ENCODE results near the gene GRAP2. TPM values are rescaled to one million over a fixed set of nuclear protein-coding genes. Genes with fewer than 3 reads are reported as not detected.

The GRAP2 gene
- total and polyA plus RNA-seq, 10 of the 15 experiments (the other 5 are each of a cell fraction or from before 2014, with no cell fraction given): 3.3 to 79.1 (median 59.6) TPM

DNA sequence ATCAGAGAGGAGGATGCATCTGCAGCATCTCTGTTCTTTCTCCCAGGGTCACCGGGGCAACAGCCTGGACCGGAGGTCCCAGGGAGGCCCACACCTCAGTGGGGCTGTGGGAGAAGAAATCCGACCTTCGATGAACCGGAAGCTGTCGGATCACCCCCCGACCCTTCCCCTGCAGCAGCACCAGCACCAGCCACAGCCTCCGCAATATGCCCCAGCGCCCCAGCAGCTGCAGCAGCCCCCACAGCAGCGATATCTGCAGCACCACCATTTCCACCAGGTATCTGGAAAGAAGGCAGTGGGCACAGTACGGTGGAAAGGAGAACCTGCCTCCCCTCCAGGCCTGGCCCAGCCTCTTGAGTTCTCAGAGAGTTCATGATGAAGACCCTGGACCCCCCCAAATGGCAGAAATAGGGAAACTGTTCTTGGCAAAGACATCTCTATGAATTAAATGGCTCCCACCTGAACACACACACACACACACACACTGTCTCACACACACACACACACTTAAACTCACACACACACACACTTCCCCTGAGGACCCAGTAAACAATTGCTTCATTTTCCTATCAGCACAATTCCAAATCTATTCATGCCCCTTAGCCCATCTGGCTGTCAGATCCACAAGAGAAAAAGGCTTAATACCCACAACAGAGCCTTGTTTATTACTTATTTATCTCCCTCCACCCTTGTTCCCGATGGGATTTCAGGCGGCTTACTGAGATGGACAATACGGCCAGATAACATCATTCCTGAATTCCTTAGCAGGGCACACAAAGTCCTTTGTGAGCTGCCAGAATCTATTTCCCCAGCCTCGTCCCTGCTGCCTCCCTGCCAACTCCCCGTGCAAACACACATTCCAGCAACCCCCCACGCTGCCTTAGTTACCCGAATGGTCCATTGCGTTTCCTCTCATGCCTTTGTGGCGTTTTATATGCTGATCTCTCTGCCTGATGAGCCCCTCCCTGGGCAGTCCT, 67.4 kb downstream of the GRAP2 start:
- ChIA-PET RAD21 (ENCODE audit: unreplicated experiment) (no interaction called here), POLR2A (no interaction called here), SMC1A (ENCODE audit: uncharacterized antibody, unreplicated experiment) (no interaction called here), CTCF (no interaction called here)
- in situ Hi-C loops (cut with MboI): no loop called here
- Histone ChIP-seq H3K9me3 (replicated peaks; ENCODE audit: control insufficient read depth, insufficient read depth, low read length) (peaks cover 3% of the 10 kb centered on the region; the same call in 2 of the 3 replicates), H2AFZ (ENCODE audit: control insufficient read depth, low read depth, low read length) (no peak overlapping the region), H3K79me2 (ENCODE audit: control insufficient read depth, insufficient read depth, low read length) (no peaks in the 10 kb centered on the region), H3K4me2 (ENCODE audit: control insufficient read depth, insufficient read depth) (no peak overlapping the region), H3K4me1 (ENCODE audit: control insufficient read depth, insufficient read depth, low read length) (peaks cover 3% of the 10 kb centered on the region), H3K9ac (ENCODE audit: control insufficient read depth, insufficient read depth, low read length) (no peak overlapping the region), H3K27me3 (replicated peaks in 1 of 2; ENCODE audit: control insufficient read depth in 2 of 2, insufficient read depth in 2 of 2, low read length in 1 of 2) (no peaks in the 10 kb centered on the region), H3K36me3 (ENCODE audit: control insufficient read depth in 2 of 2, insufficient read depth in 2 of 2, low read length in 1 of 2) (peaks cover 38 to 45% of the 10 kb centered on the region in 2 experiments), H3K27ac (ENCODE audit: control insufficient read depth, insufficient read depth) (no peak overlapping the region), H4K20me1 (ENCODE audit: control insufficient read depth, insufficient read depth) (no peaks in the 10 kb centered on the region), H3K4me3 (no peak overlapping the region)
- DNase-seq (ENCODE audit: low read depth, low spot score) (no peak), ATAC-seq (no peak), FAIRE-seq (no peak)
- WGBS (ENCODE audit: insufficient coverage, insufficient replicate concordance, low lambda C conversion rate, missing lambda C conversion rate): 89% methylated on average over 19 of the region's 20 CpGs
- intact Hi-C loops (cut with micrococcal nuclease; ENCODE audit: unreplicated experiment): no loop called here
- TF ChIP-seq MYB (IDR thresholded peaks at IDR 0.05; ENCODE audit: borderline replicate concordance, low read depth, low read length) (no peak), SP1 (IDR thresholded peaks at IDR 0.05; ENCODE audit: low read depth, low read length) (no peak), POLR2A (IDR thresholded peaks at IDR 0.05; ENCODE audit: low read depth, low read length) (peak; percentile 7; the same call in 1 of the 2 replicates)
- BruUV-seq (replicated peaks): no TSS peak

DNA sequence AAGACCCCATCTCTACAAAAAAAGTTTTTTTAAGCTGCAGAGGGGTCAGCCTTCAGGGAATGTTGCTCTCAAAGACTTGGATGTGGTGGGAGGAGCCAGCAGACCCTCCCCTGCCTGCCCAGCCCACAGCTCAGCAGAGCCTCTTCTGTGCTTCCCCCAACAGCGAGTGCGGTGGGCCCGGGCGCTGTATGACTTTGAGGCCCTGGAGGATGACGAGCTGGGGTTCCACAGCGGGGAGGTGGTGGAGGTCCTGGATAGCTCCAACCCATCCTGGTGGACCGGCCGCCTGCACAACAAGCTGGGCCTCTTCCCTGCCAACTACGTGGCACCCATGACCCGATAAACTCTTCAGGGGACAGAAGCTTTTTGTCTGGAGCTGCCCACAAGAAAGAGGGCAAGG, 69.9 kb downstream of the GRAP2 start:
- BruUV-seq (replicated peaks): no TSS peak
- no peaks in the 10 kb centered on the region for H3K79me2 ChIP-seq (ENCODE audit: control insufficient read depth, insufficient read depth, low read length)
- TF ChIP-seq ZNF622 (IDR thresholded peaks at IDR 0.05) (no peak), NFYB (IDR thresholded peaks at IDR 0.05; ENCODE audit: insufficient read depth, low read depth, low read length) (no peak)
- TF ChIP-seq, protein P1, sequence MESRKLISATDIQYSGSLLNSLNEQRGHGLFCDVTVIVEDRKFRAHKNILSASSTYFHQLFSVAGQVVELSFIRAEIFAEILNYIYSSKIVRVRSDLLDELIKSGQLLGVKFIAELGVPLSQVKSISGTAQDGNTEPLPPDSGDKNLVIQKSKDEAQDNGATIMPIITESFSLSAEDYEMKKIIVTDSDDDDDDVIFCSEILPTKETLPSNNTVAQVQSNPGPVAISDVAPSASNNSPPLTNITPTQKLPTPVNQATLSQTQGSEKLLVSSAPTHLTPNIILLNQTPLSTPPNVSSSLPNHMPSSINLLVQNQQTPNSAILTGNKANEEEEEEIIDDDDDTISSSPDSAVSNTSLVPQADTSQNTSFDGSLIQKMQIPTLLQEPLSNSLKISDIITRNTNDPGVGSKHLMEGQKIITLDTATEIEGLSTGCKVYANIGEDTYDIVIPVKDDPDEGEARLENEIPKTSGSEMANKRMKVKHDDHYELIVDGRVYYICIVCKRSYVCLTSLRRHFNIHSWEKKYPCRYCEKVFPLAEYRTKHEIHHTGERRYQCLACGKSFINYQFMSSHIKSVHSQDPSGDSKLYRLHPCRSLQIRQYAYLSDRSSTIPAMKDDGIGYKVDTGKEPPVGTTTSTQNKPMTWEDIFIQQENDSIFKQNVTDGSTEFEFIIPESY (IDR thresholded peaks at IDR 0.05): no peak
- TF ChIP-seq, protein P2, sequence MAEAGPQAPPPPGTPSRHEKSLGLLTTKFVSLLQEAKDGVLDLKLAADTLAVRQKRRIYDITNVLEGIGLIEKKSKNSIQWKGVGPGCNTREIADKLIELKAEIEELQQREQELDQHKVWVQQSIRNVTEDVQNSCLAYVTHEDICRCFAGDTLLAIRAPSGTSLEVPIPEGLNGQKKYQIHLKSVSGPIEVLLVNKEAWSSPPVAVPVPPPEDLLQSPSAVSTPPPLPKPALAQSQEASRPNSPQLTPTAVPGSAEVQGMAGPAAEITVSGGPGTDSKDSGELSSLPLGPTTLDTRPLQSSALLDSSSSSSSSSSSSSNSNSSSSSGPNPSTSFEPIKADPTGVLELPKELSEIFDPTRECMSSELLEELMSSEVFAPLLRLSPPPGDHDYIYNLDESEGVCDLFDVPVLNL (IDR thresholded peaks at IDR 0.05; ENCODE audit: low read depth, low read length): no peak
- TF ChIP-seq, protein P3, sequence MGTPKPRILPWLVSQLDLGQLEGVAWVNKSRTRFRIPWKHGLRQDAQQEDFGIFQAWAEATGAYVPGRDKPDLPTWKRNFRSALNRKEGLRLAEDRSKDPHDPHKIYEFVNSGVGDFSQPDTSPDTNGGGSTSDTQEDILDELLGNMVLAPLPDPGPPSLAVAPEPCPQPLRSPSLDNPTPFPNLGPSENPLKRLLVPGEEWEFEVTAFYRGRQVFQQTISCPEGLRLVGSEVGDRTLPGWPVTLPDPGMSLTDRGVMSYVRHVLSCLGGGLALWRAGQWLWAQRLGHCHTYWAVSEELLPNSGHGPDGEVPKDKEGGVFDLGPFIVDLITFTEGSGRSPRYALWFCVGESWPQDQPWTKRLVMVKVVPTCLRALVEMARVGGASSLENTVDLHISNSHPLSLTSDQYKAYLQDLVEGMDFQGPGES (IDR thresholded peaks at IDR 0.05): no peak
- TF ChIP-seq, protein P4, sequence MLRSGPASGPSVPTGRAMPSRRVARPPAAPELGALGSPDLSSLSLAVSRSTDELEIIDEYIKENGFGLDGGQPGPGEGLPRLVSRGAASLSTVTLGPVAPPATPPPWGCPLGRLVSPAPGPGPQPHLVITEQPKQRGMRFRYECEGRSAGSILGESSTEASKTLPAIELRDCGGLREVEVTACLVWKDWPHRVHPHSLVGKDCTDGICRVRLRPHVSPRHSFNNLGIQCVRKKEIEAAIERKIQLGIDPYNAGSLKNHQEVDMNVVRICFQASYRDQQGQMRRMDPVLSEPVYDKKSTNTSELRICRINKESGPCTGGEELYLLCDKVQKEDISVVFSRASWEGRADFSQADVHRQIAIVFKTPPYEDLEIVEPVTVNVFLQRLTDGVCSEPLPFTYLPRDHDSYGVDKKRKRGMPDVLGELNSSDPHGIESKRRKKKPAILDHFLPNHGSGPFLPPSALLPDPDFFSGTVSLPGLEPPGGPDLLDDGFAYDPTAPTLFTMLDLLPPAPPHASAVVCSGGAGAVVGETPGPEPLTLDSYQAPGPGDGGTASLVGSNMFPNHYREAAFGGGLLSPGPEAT (IDR thresholded peaks at IDR 0.05; ENCODE audit: low read depth): no peak
- TF ChIP-seq, protein P5, sequence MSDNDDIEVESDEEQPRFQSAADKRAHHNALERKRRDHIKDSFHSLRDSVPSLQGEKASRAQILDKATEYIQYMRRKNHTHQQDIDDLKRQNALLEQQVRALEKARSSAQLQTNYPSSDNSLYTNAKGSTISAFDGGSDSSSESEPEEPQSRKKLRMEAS (IDR thresholded peaks at IDR 0.05; ENCODE audit: low read depth, low read length): no peak

More for the DNA sequence above, 69.9 kb downstream of the GRAP2 start:
- DNase-seq (ENCODE audit: low read depth, low spot score) (no peak), FAIRE-seq (no peak), ATAC-seq (no peak)
- in situ Hi-C loops (cut with MboI) (no loop called here), intact Hi-C loops (cut with micrococcal nuclease; ENCODE audit: unreplicated experiment) (no loop called here)
- SMC1A ChIA-PET (ENCODE audit: uncharacterized antibody, unreplicated experiment): interaction anchor here (1.7 kb wide), 1 partner anchor 50 kb away, joined by 3 read pairs; no protein-coding TSS in a partner anchor
- no peaks in the 10 kb centered on the region for H4K20me1 ChIP-seq (ENCODE audit: control insufficient read depth, insufficient read depth)
- H3K4me3 ChIP-seq: no peak overlapping the region
- H3K36me3 ChIP-seq (ENCODE audit: control insufficient read depth in 2 of 2, insufficient read depth in 2 of 2, low read length in 1 of 2): peaks cover 33 to 36% of the 10 kb centered on the region in 2 experiments
- H3K27ac ChIP-seq (ENCODE audit: control insufficient read depth, insufficient read depth): no peak overlapping the region
- POLR2A ChIA-PET: no interaction called here
- no peak overlapping the region for H3K9ac ChIP-seq (ENCODE audit: control insufficient read depth, insufficient read depth, low read length)
- H3K4me2 ChIP-seq (ENCODE audit: control insufficient read depth, insufficient read depth): no peak overlapping the region
- H2AFZ ChIP-seq (ENCODE audit: control insufficient read depth, low read depth, low read length): no peak overlapping the region
- RAD21 ChIA-PET (ENCODE audit: unreplicated experiment): no interaction called here
- no peaks in the 10 kb centered on the region for H3K4me1 ChIP-seq (ENCODE audit: control insufficient read depth, insufficient read depth, low read length)
- no peaks in the 10 kb centered on the region for H3K27me3 ChIP-seq (replicated peaks in 1 of 2; ENCODE audit: control insufficient read depth in 2 of 2, insufficient read depth in 2 of 2, low read length in 1 of 2)
- H3K9me3 ChIP-seq (replicated peaks; ENCODE audit: control insufficient read depth, insufficient read depth, low read length): no peaks in the 10 kb centered on the region
- CTCF ChIA-PET: interaction anchor here (0.6 kb wide), 1 partner anchor 377 kb away, joined by 4 read pairs; no protein-coding TSS in a partner anchor
- WGBS (ENCODE audit: insufficient coverage, insufficient replicate concordance, low lambda C conversion rate, missing lambda C conversion rate): 93% methylated on average over 7 of the region's 10 CpGs
